CD4-positive, alpha-beta T cell (primary cell): Measurements from ENCODE around the gene BICRA. TPM values are rescaled to one million over a fixed set of nuclear protein-coding genes. Genes with fewer than 3 reads are reported as not detected.
"Not testable (repeated sequence)": the region's sequence is repeated elsewhere in the genome, so short reads cannot be mapped to it uniquely, and the experiment has no call there.

Experiments used
- ATAC-seq: fragments of 200-7000 bp; cut with Tn5 transposase; one replicate; pipeline ENCODE4 v1.10.0; 2022; ENCODE audit warnings: mild to moderate bottlenecking; ENCODE audit not compliant: poor library complexity
- CTCF ChIA-PET: fragments of 350-600 bp; sonication (Branson Sonifier 250); formaldehyde crosslinking; loops from one replicate; lab custom pipeline; 2021; ENCODE audit warnings: antibody characterized with exemption, inconsistent platforms; lab: Charles Lee
- POLR2A ChIA-PET: fragments of 350-600 bp; sonication (Branson Sonifier 250); formaldehyde crosslinking; loops from one replicate; lab custom pipeline; 2021; ENCODE audit warnings: antibody characterized with exemption, inconsistent platforms; lab: Charles Lee
- DNase-seq, 14 experiments: peaks; one replicate each; pipeline ENCODE4 v3.0.0-alpha.2; 2013 to 2020; ENCODE audit warnings: mixed read lengths in 2 of 14
- H3K27ac ChIP-seq, 2 donors: one replicate each; pipeline versions ENCODE4 v1.5.1 to v1.7.0; 2013; ENCODE audit warnings: low read length in 2 of 2, low read depth in 1 of 2, mild to moderate bottlenecking in 1 of 2
- H3K27me3 ChIP-seq, 2 experiments: 1 replicate in 1 of 2; 2 replicates in 1 of 2; pipeline versions ENCODE4 v1.6.1 to v1.7.0; 2013; ENCODE audit warnings: low read length in 2 of 2, control low read depth in 1 of 2, mild to moderate bottlenecking in 1 of 2, moderate library complexity in 1 of 2; ENCODE audit not compliant: insufficient read depth in 2 of 2, control insufficient read depth in 1 of 2
- H3K36me3 ChIP-seq: one replicate; pipeline ENCODE4 v1.6.1; 2013; ENCODE audit warnings: low read length, control low read depth; ENCODE audit not compliant: insufficient read depth
- H3K4me1 ChIP-seq: one replicate; pipeline ENCODE4 v1.6.1; 2013; ENCODE audit warnings: low read length, control low read depth; ENCODE audit not compliant: insufficient read depth
- H3K4me3 ChIP-seq: one replicate; pipeline ENCODE4 v1.5.1; 2013; ENCODE audit warnings: mild to moderate bottlenecking, low read length, moderate library complexity
- H3K9me3 ChIP-seq, 2 experiments: 1 replicate in 1 of 2; 2 replicates in 1 of 2; pipeline versions ENCODE4 v1.6.1 to v1.7.0; 2013; ENCODE audit warnings: low read length in 2 of 2, mild to moderate bottlenecking in 2 of 2, control low read depth in 1 of 2, moderate library complexity in 1 of 2; ENCODE audit not compliant: control insufficient read depth in 1 of 2, insufficient read depth in 1 of 2
- H3K27ac Mint-ChIP-seq: one replicate; pipeline ENCODE4 v1.8.0; 2020; ENCODE audit warnings: mixed read lengths
- H3K27me3 Mint-ChIP-seq: one replicate; pipeline ENCODE4 v1.8.0; 2021; ENCODE audit warnings: mixed read lengths
- H3K36me3 Mint-ChIP-seq: one replicate; pipeline ENCODE4 v1.8.0; 2021; ENCODE audit warnings: low read depth, mixed read lengths
- H3K4me1 Mint-ChIP-seq: one replicate; pipeline ENCODE4 v1.8.0; 2021; ENCODE audit warnings: low read depth, mixed read lengths
- H3K4me3 Mint-ChIP-seq: one replicate; pipeline ENCODE4 v1.8.0; 2020; ENCODE audit warnings: mild to moderate bottlenecking, mixed read lengths
- H3K9me3 Mint-ChIP-seq: one replicate; pipeline ENCODE4 v1.8.0; 2020; ENCODE audit warnings: mixed read lengths
- CTCF ChIP-seq: fragments of 200-600 bp; IDR thresholded peaks from one replicate; pipeline ENCODE4 v1.8.0; 2022; ENCODE audit warnings: antibody characterized with exemption, mild to moderate bottlenecking
- intact Hi-C, 2 experiments: fragments of 100-400 bp; cut with DNase I in 1 of 2; cut with micrococcal nuclease in 1 of 2; formaldehyde crosslinking; loops; one replicate each; pipeline versions ENCODE4 v1.15.1 to v1.9.0; 2023 to 2025; cut with DNase I, micrococcal nuclease
- total RNA-seq, 174 experiments: library from RNA in 2 of 174; stranded (reverse) in 2 of 174; gene quantifications; one replicate each; pipeline ENCODE4 v1.2.3 and lab custom pipeline; 2021 to 2026

BICRA gene
- total RNA-seq, 2 experiments from 2014 or later: 21.2 to 22.0 TPM

GRCh38 chr19:47716270-47716937 is 107.5 kb downstream of the BICRA start:
- H3K27me3 ChIP-seq: peaks cover 22 to 24% of the 10 kb centered on the region in 2 experiments

GRCh38 chr19:47718415-47719046 is 109.6 kb downstream of the BICRA start:
- H3K27me3 Mint-ChIP-seq: peaks cover 49% of the 10 kb centered on the region

More at GRCh38 chr19:47716270-47716937, 107.5 kb downstream of the BICRA start:
- Mint-ChIP-seq H3K27ac (no peak overlapping the region), H3K36me3 (no peaks in the 10 kb centered on the region), H3K27me3 (peaks cover 58% of the 10 kb centered on the region), H3K9me3 (no peaks in the 10 kb centered on the region), H3K4me1 (peaks cover 4% of the 10 kb centered on the region), H3K4me3 (no peak overlapping the region)
- DNase-seq (no peak), ATAC-seq (no peak)
- H3K27ac ChIP-seq: no peak overlapping the region
- no peak for TF ChIP-seq CTCF
- intact Hi-C loops: no loop called here
- peaks cover 5% of the 10 kb centered on the region for H3K4me1 ChIP-seq
- H3K4me3 ChIP-seq: no peak overlapping the region
- H3K9me3 ChIP-seq: peaks cover 11 to 15% of the 10 kb centered on the region in 2 experiments
- H3K36me3 ChIP-seq: no peaks in the 10 kb centered on the region
- POLR2A ChIA-PET: interaction anchor here (0.6 kb wide), 1 partner anchor 147 kb away, joined by 3 read pairs; no protein-coding TSS in a partner anchor
- CTCF ChIA-PET: interaction anchor here (1.0 kb wide), 1 partner anchor 9 kb away, joined by 4 read pairs; no protein-coding TSS in a partner anchor

GRCh38 chr19:47719047-47719859 is 110.3 kb downstream of the BICRA start:
- Mint-ChIP-seq H3K27ac (no peak overlapping the region), H3K36me3 (no peaks in the 10 kb centered on the region), H3K4me1 (no peaks in the 10 kb centered on the region), H3K27me3 (peaks cover 42% of the 10 kb centered on the region), H3K4me3 (no peak overlapping the region), H3K9me3 (no peaks in the 10 kb centered on the region)
- no peak for TF ChIP-seq CTCF
- ChIA-PET CTCF (no interaction called here), POLR2A (no interaction called here)
- Histone ChIP-seq H3K9me3 (peaks cover 5 to 11% of the 10 kb centered on the region in 2 experiments), H3K4me3 (no peak overlapping the region), H3K27me3 (peaks cover 3 to 11% of the 10 kb centered on the region in 2 experiments), H3K27ac (no peak overlapping the region), H3K36me3 (no peaks in the 10 kb centered on the region), H3K4me1 (no peaks in the 10 kb centered on the region)
- DNase-seq (no peak), ATAC-seq (no peak)
- intact Hi-C loops: no loop called here

More at GRCh38 chr19:47718415-47719046, 109.6 kb downstream of the BICRA start:
- H3K9me3 Mint-ChIP-seq, H3K4me3 Mint-ChIP-seq, H3K27ac Mint-ChIP-seq, CTCF ChIA-PET, H3K27ac ChIP-seq, H3K4me3 ChIP-seq, H3K36me3 ChIP-seq, H3K4me1 Mint-ChIP-seq, intact Hi-C loops, POLR2A ChIA-PET, ATAC-seq, H3K4me1 ChIP-seq, H3K36me3 Mint-ChIP-seq, DNase-seq: not testable (repeated sequence)
- Histone ChIP-seq H3K27me3 (peaks cover 10 to 17% of the 10 kb centered on the region in 2 experiments), H3K9me3 (peaks cover 11 to 17% of the 10 kb centered on the region in 2 experiments)
